BLaER1 treated with 17β-estradiol and CSF1 and Interleukin-3, amounts not matched to agents 10 nM and 100 nM (cell line): ENCODE measurements around the gene CCDC107.

Source experiments
- H3K27ac ChIP-seq, 11 experiments: shearing (Covaris generic); formaldehyde crosslinking; 2 replicates each; pipeline ENCODE4 v1.8.1; 2022
- H3K27me3 ChIP-seq, 11 experiments: shearing (Covaris generic); formaldehyde crosslinking; 2 replicates each; pipeline ENCODE4 v1.8.1; 2022
- H3K36me3 ChIP-seq, 11 experiments: shearing (Covaris generic); formaldehyde crosslinking; 2 replicates each; pipeline ENCODE4 v1.8.1; 2022
- H3K4me1 ChIP-seq, 10 experiments: shearing (Covaris generic); formaldehyde crosslinking; 2 replicates each; pipeline ENCODE4 v1.8.1; 2022
- H3K4me2 ChIP-seq, 11 experiments: shearing (Covaris generic); formaldehyde crosslinking; 2 replicates each; pipeline ENCODE4 v1.8.1; 2022
- H3K4me3 ChIP-seq, 10 experiments: shearing (Covaris generic); formaldehyde crosslinking; 2 replicates each; pipeline ENCODE4 v1.8.1; 2022
- H3K9ac ChIP-seq, 11 experiments: shearing (Covaris generic); formaldehyde crosslinking; 2 replicates each; pipeline ENCODE4 v1.8.1; 2022
- H3K9me3 ChIP-seq, 11 experiments: shearing (Covaris generic); formaldehyde crosslinking; replicated peaks in 1 of 11; 2 replicates each; pipeline ENCODE4 v1.8.1; 2022
- H4K20me1 ChIP-seq, 11 experiments: shearing (Covaris generic); formaldehyde crosslinking; 2 replicates each; pipeline ENCODE4 v1.8.1; 2022
- Cebpa-rat ChIP-seq, 11 experiments: shearing (Covaris generic); IDR thresholded peaks; 2 replicates each; pipeline ENCODE4 v1.8.1; 2022

The CCDC107 gene

GRCh38 chr9:35703906-35704672 lies 46.0 kb downstream of the CCDC107 start:
- H3K36me3 ChIP-seq = peaks cover 100% of the 10 kb centered on the region in 11 experiments
- H4K20me1 ChIP-seq = peaks cover 0 to 99% (median 22%) of the 10 kb centered on the region in 11 experiments; a peak in 15 of 22 replicates
- no peak overlapping the region for H3K9ac ChIP-seq
- no peaks in the 10 kb centered on the region for H3K27me3 ChIP-seq
- no peak for TF ChIP-seq Cebpa-rat (IDR thresholded peaks at IDR 0.05)
- H3K4me1 ChIP-seq = no peaks in the 10 kb centered on the region
- no peaks in the 10 kb centered on the region for H3K9me3 ChIP-seq
- no peak overlapping the region for H3K4me2 ChIP-seq
- no peak overlapping the region for H3K4me3 ChIP-seq
- no peak overlapping the region for H3K27ac ChIP-seq

DNA sequence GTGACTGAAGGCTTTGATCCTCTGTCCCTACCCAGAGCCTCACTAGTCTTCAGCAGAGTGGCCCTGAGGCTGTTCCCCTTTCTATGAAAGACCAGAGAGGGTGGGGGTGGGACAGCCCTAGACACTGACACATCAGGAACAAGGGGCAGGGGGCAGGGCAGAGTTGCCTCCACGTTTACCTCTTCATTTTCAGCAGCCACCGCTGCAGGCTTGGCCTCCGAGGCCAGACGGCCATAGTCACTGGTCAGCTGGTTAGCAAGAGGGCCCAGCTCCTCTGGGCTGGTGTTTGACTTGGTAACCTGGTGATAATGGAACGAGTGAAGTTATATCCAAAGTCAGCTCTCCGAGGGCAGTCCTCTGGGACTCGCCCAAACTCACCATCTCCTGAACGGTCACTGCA lies 47.3 kb downstream of the CCDC107 start:
- TF ChIP-seq Cebpa-rat (IDR thresholded peaks at IDR 0.05) = no peak
- H3K36me3 ChIP-seq = peaks cover 98 to 100% (median 98%) of the 10 kb centered on the region in 11 experiments
- H3K4me1 ChIP-seq = no peaks in the 10 kb centered on the region
- no peak overlapping the region for H3K9ac ChIP-seq
- H3K9me3 ChIP-seq = no peaks in the 10 kb centered on the region
- H3K27ac ChIP-seq = no peak overlapping the region
- H3K4me3 ChIP-seq = no peak overlapping the region
- no peak overlapping the region for H3K4me2 ChIP-seq
- peaks cover 0 to 97% (median 14%) of the 10 kb centered on the region in 11 experiments; a peak in 13 of 22 replicates for H4K20me1 ChIP-seq
- H3K27me3 ChIP-seq = no peaks in the 10 kb centered on the region

- no peaks in the 10 kb centered on the region for H3K4me1 ChIP-seq
- no peak overlapping the region for H3K4me2 ChIP-seq
- H3K9ac ChIP-seq = no peak overlapping the region
- no peak overlapping the region for H3K4me3 ChIP-seq
- H3K9me3 ChIP-seq = no peaks in the 10 kb centered on the region
- no peak for TF ChIP-seq Cebpa-rat (IDR thresholded peaks at IDR 0.05)
- no peak overlapping the region for H3K27ac ChIP-seq
- H3K27me3 ChIP-seq = no peaks in the 10 kb centered on the region
- peaks cover 98 to 100% (median 98%) of the 10 kb centered on the region in 11 experiments for H3K36me3 ChIP-seq
- H4K20me1 ChIP-seq = peaks cover 0 to 97% (median 14%) of the 10 kb centered on the region in 11 experiments; a peak in 14 of 22 replicates
These were observed 47.8 kb downstream of the CCDC107 start for GRCh38 chr9:35705836-35706430.

- Histone ChIP-seq H3K9me3 (no peaks in the 10 kb centered on the region), H3K4me2 (no peak overlapping the region), H3K27ac (no peak overlapping the region), H3K27me3 (no peaks in the 10 kb centered on the region), H3K4me1 (no peaks in the 10 kb centered on the region), H4K20me1 (peaks cover 0 to 97% (median 18%) of the 10 kb centered on the region in 11 experiments; a peak in 15 of 22 replicates), H3K9ac (no peak overlapping the region), H3K36me3 (peaks cover 98 to 100% (median 98%) of the 10 kb centered on the region in 11 experiments), H3K4me3 (no peak overlapping the region)
- TF ChIP-seq Cebpa-rat (IDR thresholded peaks at IDR 0.05) = no peak
These were observed 48.9 kb downstream of the CCDC107 start for GRCh38 chr9:35706951-35707350.

DNA sequence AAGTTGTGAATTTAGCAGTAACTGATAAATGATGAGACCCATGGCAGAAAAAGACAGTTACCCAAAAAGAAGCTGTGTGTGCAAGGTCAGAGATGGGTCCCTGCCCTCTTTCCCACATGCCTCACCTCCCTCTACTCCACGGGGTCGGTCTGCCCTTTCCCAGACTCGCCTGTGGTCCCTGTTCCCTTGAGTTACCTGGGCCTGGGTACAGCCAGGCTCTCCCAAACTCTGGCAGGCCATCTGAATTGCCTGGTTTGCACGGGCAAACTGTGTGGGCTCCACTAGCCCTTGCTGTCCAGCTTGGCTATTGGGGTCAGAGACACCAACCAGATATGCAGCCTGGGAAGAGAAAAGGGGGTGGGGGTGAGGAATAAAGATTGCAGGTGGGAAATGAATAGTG lies 50.1 kb downstream of the CCDC107 start:
- Histone ChIP-seq H3K9ac (0 out of 22 replicates have a peak overlapping the region, but pooled peaks of 1 of the 11 experiments have one; percentile 15), H3K4me1 (no peaks in the 10 kb centered on the region), H4K20me1 (peaks cover 0 to 96% (median 23%) of the 10 kb centered on the region in 11 experiments; a peak in 15 of 22 replicates), H3K4me2 (no peak overlapping the region), H3K36me3 (peaks cover 98 to 100% (median 98%) of the 10 kb centered on the region in 11 experiments), H3K27ac (no peak overlapping the region), H3K9me3 (no peaks in the 10 kb centered on the region), H3K4me3 (no peak overlapping the region), H3K27me3 (no peaks in the 10 kb centered on the region)
- TF ChIP-seq Cebpa-rat (IDR thresholded peaks at IDR 0.05) = no peak

GRCh38 chr9:35710818-35711500 lies 52.9 kb downstream of the CCDC107 start:
- no peak overlapping the region for H3K27ac ChIP-seq
- peaks cover 0 to 1% (median 0%) of the 10 kb centered on the region in 10 experiments; a peak in 7 of 20 replicates for H3K4me1 ChIP-seq
- H4K20me1 ChIP-seq = peaks cover 0 to 95% (median 33%) of the 10 kb centered on the region in 11 experiments; a peak in 17 of 22 replicates
- no peaks in the 10 kb centered on the region for H3K9me3 ChIP-seq
- no peak overlapping the region for H3K4me2 ChIP-seq
- H3K4me3 ChIP-seq = no peak overlapping the region
- H3K27me3 ChIP-seq = no peaks in the 10 kb centered on the region
- peaks cover 97 to 100% (median 98%) of the 10 kb centered on the region in 11 experiments for H3K36me3 ChIP-seq
- no peak for TF ChIP-seq Cebpa-rat (IDR thresholded peaks at IDR 0.05)
- H3K9ac ChIP-seq = no peak overlapping the region
